Measurements from ENCODE around the gene MTCL1. TPM values are rescaled to one million over a fixed set of nuclear protein-coding genes. Genes with fewer than 3 reads are reported as not detected.

MTCL1 gene
- total RNA-seq, 6 experiments from 2014 or later = 1.4 to 7.4 (median 3.6) TPM

GRCh38 chr18:8810157-8810556 lies 104.8 kb downstream of the MTCL1 start:
- TF ChIP-seq, protein P1, sequence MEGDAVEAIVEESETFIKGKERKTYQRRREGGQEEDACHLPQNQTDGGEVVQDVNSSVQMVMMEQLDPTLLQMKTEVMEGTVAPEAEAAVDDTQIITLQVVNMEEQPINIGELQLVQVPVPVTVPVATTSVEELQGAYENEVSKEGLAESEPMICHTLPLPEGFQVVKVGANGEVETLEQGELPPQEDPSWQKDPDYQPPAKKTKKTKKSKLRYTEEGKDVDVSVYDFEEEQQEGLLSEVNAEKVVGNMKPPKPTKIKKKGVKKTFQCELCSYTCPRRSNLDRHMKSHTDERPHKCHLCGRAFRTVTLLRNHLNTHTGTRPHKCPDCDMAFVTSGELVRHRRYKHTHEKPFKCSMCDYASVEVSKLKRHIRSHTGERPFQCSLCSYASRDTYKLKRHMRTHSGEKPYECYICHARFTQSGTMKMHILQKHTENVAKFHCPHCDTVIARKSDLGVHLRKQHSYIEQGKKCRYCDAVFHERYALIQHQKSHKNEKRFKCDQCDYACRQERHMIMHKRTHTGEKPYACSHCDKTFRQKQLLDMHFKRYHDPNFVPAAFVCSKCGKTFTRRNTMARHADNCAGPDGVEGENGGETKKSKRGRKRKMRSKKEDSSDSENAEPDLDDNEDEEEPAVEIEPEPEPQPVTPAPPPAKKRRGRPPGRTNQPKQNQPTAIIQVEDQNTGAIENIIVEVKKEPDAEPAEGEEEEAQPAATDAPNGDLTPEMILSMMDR (IDR thresholded peaks at IDR 0.05) = no peak
- no peak for TF ChIP-seq POLR2A (IDR thresholded peaks at IDR 0.05)
- H3K4me1 ChIP-seq = peaks cover 0 to 12% (median 0%) of the 10 kb centered on the region in 4 donors
- ATAC-seq = no peak
- H3K27me3 ChIP-seq = no peaks in the 10 kb centered on the region
- intact Hi-C loops (cut with DNase I) = no loop called here
- no peak for DNase-seq
- H3K27ac ChIP-seq = no peak overlapping the region
- no peaks in the 10 kb centered on the region for H3K36me3 ChIP-seq
- no peak overlapping the region for H3K4me3 ChIP-seq
- H3K9me3 ChIP-seq = no peaks in the 10 kb centered on the region
- WGBS (ENCODE audit: insufficient coverage, low coverage, low lambda C conversion rate, missing lambda C conversion rate) = 95% methylated on average over 4 of the region's 11 CpGs

- H3K27ac ChIP-seq = no peak overlapping the region
- 89% methylated on average over 6 of the region's 6 CpGs for WGBS (ENCODE audit: insufficient coverage, low coverage, low lambda C conversion rate, missing lambda C conversion rate)
- no peaks in the 10 kb centered on the region for H3K27me3 ChIP-seq
- intact Hi-C loops (cut with DNase I) = no loop called here
- DNase-seq (no peak), ATAC-seq (no peak)
- no peaks in the 10 kb centered on the region for H3K9me3 ChIP-seq
- H3K36me3 ChIP-seq = no peaks in the 10 kb centered on the region
- no peak for TF ChIP-seq POLR2A (IDR thresholded peaks at IDR 0.05)
- TF ChIP-seq, protein P1 (IDR thresholded peaks at IDR 0.05) = no peak
- H3K4me1 ChIP-seq = peaks cover 0 to 12% (median 0%) of the 10 kb centered on the region in 4 donors
- no peak overlapping the region for H3K4me3 ChIP-seq
These were observed 105.8 kb downstream of the MTCL1 start for GRCh38 chr18:8811115-8811514.

DNA sequence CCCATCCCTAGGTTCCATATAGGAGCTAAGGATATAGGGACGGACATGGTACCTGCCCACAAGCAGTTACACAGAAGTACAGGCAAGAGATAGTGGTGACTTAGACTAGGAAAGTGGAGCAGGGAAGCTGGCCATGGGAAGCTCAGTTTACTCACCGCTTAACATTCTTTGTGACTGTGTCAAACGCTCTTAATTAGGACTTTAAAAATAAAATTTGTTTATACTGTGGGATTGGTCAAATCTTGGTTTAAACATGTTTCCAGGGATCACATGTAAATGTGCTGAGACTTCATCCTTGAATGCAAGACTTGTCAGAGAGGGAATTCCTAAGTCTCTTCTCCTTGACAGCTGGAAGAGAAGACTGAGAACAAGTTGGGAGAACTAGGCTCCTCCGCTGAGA lies 107.3 kb downstream of the MTCL1 start:
- ATAC-seq (no peak), DNase-seq (no peak)
- Histone ChIP-seq H3K4me3 (no peak overlapping the region), H3K4me1 (peaks cover 0 to 12% (median 0%) of the 10 kb centered on the region in 4 donors), H3K36me3 (no peaks in the 10 kb centered on the region), H3K27me3 (no peaks in the 10 kb centered on the region), H3K9me3 (no peaks in the 10 kb centered on the region), H3K27ac (no peak overlapping the region)
- intact Hi-C loops (cut with DNase I) = no loop called here
- WGBS (ENCODE audit: insufficient coverage, low coverage, low lambda C conversion rate, missing lambda C conversion rate) = 81% methylated on average over 3 of the region's 4 CpGs
- TF ChIP-seq POLR2A (IDR thresholded peaks at IDR 0.05) = no peak
- TF ChIP-seq, protein P1 (IDR thresholded peaks at IDR 0.05) = no peak

DNA sequence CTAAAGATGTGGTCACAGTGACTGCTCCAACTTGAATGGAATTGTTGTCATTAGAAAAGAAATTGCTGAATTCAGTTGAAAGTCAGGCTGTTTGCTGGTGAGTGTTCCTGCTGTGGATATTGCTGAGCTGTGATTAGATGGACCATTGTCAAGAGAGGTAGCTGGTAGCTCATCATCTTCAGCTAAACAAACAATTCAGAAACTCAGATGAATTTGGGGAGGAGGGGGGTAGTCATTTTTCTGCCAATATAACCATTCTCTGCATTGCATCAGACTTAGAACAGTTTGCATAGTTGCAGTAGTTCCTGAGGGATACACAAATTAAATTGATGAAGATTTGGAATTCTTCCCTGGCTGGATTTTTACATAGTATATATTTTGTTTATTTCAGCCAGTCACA lies 108.3 kb downstream of the MTCL1 start:
- Histone ChIP-seq H3K27ac (no peak overlapping the region), H3K4me3 (no peak overlapping the region)
- intact Hi-C loops (cut with DNase I) = no loop called here

More for the DNA sequence above, 108.3 kb downstream of the MTCL1 start:
- no peaks in the 10 kb centered on the region for H3K27me3 ChIP-seq
- H3K36me3 ChIP-seq = no peaks in the 10 kb centered on the region
- TF ChIP-seq, protein P1 (IDR thresholded peaks at IDR 0.05) = no peak
- no peak for TF ChIP-seq POLR2A (IDR thresholded peaks at IDR 0.05)
- DNase-seq (no peak), ATAC-seq (peak in 2 of 4 donors; percentile 82 to 97)
- H3K9me3 ChIP-seq = no peaks in the 10 kb centered on the region
- peaks cover 0 to 12% (median 0%) of the 10 kb centered on the region in 4 donors for H3K4me1 ChIP-seq

Measured in right lobe of liver (tissue), 6 donors.